Measurements from ENCODE around the gene CHAF1A.
A peak's percentile ranks its signal among the peaks of the same experiment; 100 is the strongest.

CHAF1A gene

GRCh38 chr19:4402171-4403004, at the start of gene CHAF1A:
CHAF1A (plus strand) TSS chr19:4402640; CDS start chr19:4402763, 123 bp downstream.
- H3K9me3 ChIP-seq (ENCODE audit: control insufficient read depth, insufficient read depth, low read length) = no peaks in the 10 kb centered on the region
- peak within 1 kb of the TSS; percentile 100 for H3K4me2 ChIP-seq (ENCODE audit: low read length)
- peaks cover 62% of the 10 kb centered on the region for H3K36me3 ChIP-seq (ENCODE audit: control insufficient read depth, low read length)
- peak within 1 kb of the TSS; percentile 93 for H3K4me3 ChIP-seq (ENCODE audit: low read length)
- 0 out of 2 replicates have a peak, but pooled peaks cover 3% of the 10 kb centered on the region for H3F3A ChIP-seq (ENCODE audit: control insufficient read depth, insufficient read depth)
- H3K27me3 ChIP-seq (ENCODE audit: control insufficient read depth, low read length) = no peaks in the 10 kb centered on the region
- no peak for TF ChIP-seq CTCF (IDR thresholded peaks at IDR 0.05; ENCODE audit: low read depth, low read length, poor library complexity, severe bottlenecking)
- no peak for TF ChIP-seq EZH2phosphoT487 (IDR thresholded peaks at IDR 0.05; ENCODE audit: borderline replicate concordance, low read length)
- peak within 1 kb of the TSS; percentile 54 for H3K27ac ChIP-seq (ENCODE audit: low read depth, low read length)
- H3K9me2 ChIP-seq (replicated peaks; ENCODE audit: control insufficient read depth, low read length) = no peaks in the 10 kb centered on the region
- H3K4me1 ChIP-seq (ENCODE audit: control insufficient read depth, low read length) = peaks cover 42% of the 10 kb centered on the region
- peaks cover 88% of the 10 kb centered on the region for H3K79me2 ChIP-seq (ENCODE audit: control insufficient read depth, low read length)
- peaks cover 36% of the 10 kb centered on the region for H4K20me1 ChIP-seq (ENCODE audit: control insufficient read depth, insufficient read depth, low read depth, low read length)

- Histone ChIP-seq H3F3A (ENCODE audit: control insufficient read depth, insufficient read depth) (no peaks in the 10 kb centered on the region), H3K9me3 (ENCODE audit: control insufficient read depth, insufficient read depth, low read length) (no peaks in the 10 kb centered on the region), H3K4me2 (ENCODE audit: low read length) (no peak overlapping the region), H3K27ac (ENCODE audit: low read depth, low read length) (no peak overlapping the region), H3K4me3 (ENCODE audit: low read length) (no peak overlapping the region), H3K36me3 (ENCODE audit: control insufficient read depth, low read length) (no peaks in the 10 kb centered on the region; the same call in none of the 2 replicates), H4K20me1 (ENCODE audit: control insufficient read depth, insufficient read depth, low read depth, low read length) (no peaks in the 10 kb centered on the region), H3K79me2 (ENCODE audit: control insufficient read depth, low read length) (no peaks in the 10 kb centered on the region), H3K4me1 (ENCODE audit: control insufficient read depth, low read length) (no peaks in the 10 kb centered on the region), H3K27me3 (ENCODE audit: control insufficient read depth, low read length) (no peaks in the 10 kb centered on the region), H3K9me2 (replicated peaks; ENCODE audit: control insufficient read depth, low read length) (no peaks in the 10 kb centered on the region)
- TF ChIP-seq EZH2phosphoT487 (IDR thresholded peaks at IDR 0.05; ENCODE audit: borderline replicate concordance, low read length) (no peak), CTCF (IDR thresholded peaks at IDR 0.05; ENCODE audit: low read depth, low read length, poor library complexity, severe bottlenecking) (peak; percentile 86)
These were observed 49.7 kb upstream of the CHAF1A start for GRCh38 chr19:4352701-4353121.

- Histone ChIP-seq H4K20me1 (ENCODE audit: control insufficient read depth, insufficient read depth, low read depth, low read length) (no peaks in the 10 kb centered on the region), H3K9me3 (ENCODE audit: control insufficient read depth, insufficient read depth, low read length) (no peaks in the 10 kb centered on the region), H3K27me3 (ENCODE audit: control insufficient read depth, low read length) (no peaks in the 10 kb centered on the region), H3F3A (ENCODE audit: control insufficient read depth, insufficient read depth) (no peaks in the 10 kb centered on the region), H3K4me2 (ENCODE audit: low read length) (no peak overlapping the region), H3K79me2 (ENCODE audit: control insufficient read depth, low read length) (no peaks in the 10 kb centered on the region), H3K4me1 (ENCODE audit: control insufficient read depth, low read length) (no peaks in the 10 kb centered on the region), H3K36me3 (ENCODE audit: control insufficient read depth, low read length) (no peaks in the 10 kb centered on the region; the same call in none of the 2 replicates), H3K9me2 (replicated peaks; ENCODE audit: control insufficient read depth, low read length) (no peaks in the 10 kb centered on the region), H3K4me3 (ENCODE audit: low read length) (no peak overlapping the region), H3K27ac (ENCODE audit: low read depth, low read length) (no peak overlapping the region)
- no peak for TF ChIP-seq EZH2phosphoT487 (IDR thresholded peaks at IDR 0.05; ENCODE audit: borderline replicate concordance, low read length)
- TF ChIP-seq CTCF (IDR thresholded peaks at IDR 0.05; ENCODE audit: low read depth, low read length, poor library complexity, severe bottlenecking) = no peak
These were observed 48.2 kb upstream of the CHAF1A start for GRCh38 chr19:4354282-4354681.
